Right hindlimb (tissue), 1 donor: ENCODE results near the gene PDE11A.
"Not testable (repeated sequence)": the region's sequence is repeated elsewhere in the genome, so short reads cannot be mapped to it uniquely, and the experiment has no call there.

Experiments
- DNase-seq: peaks from one replicate; pipeline ENCODE4 v3.0.0-alpha.2; 2018

Gene PDE11A

GRCh38 chr2:178074123-178075005, 1.8 kb upstream of the PDE11A start:
- no peak for DNase-seq

GRCh38 chr2:178072000-178072382, 586 bp downstream of the PDE11A start:
- no peak for DNase-seq

- no peak for DNase-seq
These were observed 1.8 kb downstream of the PDE11A start for GRCh38 chr2:178070824-178071223.

- DNase-seq: no peak
These were observed 3.0 kb downstream of the PDE11A start for GRCh38 chr2:178069551-178069950.

- DNase-seq: no peak
These were observed 3.6 kb downstream of the PDE11A start for GRCh38 chr2:178068823-178069454.

- no peak for DNase-seq
These were observed 5.5 kb downstream of the PDE11A start for GRCh38 chr2:178066890-178067669.

- DNase-seq: no peak
These were observed 6.3 kb downstream of the PDE11A start for GRCh38 chr2:178066324-178066723.

GRCh38 chr2:178059681-178060080, 12.9 kb downstream of the PDE11A start:
- DNase-seq: no peak

GRCh38 chr2:178059111-178059510, 13.5 kb downstream of the PDE11A start:
- DNase-seq: no peak

GRCh38 chr2:178057179-178057680, 15.3 kb downstream of the PDE11A start:
- DNase-seq: no peak

GRCh38 chr2:178056345-178056744, 16.2 kb downstream of the PDE11A start:
- no peak for DNase-seq

- DNase-seq: not testable (repeated sequence)
These were observed 21.3 kb downstream of the PDE11A start for GRCh38 chr2:178051257-178051656.

GRCh38 chr2:178047391-178047790, 25.2 kb downstream of the PDE11A start:
- no peak for DNase-seq

GRCh38 chr2:178044836-178045235, 27.7 kb downstream of the PDE11A start:
- no peak for DNase-seq

- DNase-seq: no peak
These were observed 29.3 kb downstream of the PDE11A start for GRCh38 chr2:178043266-178043665.

- DNase-seq: not testable (repeated sequence)
These were observed 39.0 kb downstream of the PDE11A start for GRCh38 chr2:178033583-178033982.

- DNase-seq: no peak
These were observed 43.2 kb downstream of the PDE11A start for GRCh38 chr2:178029342-178029741.

- no peak for DNase-seq
These were observed 46.9 kb downstream of the PDE11A start for GRCh38 chr2:178025551-178026185.

- no peak for DNase-seq
These were observed 54.4 kb downstream of the PDE11A start for GRCh38 chr2:178018141-178018540.

GRCh38 chr2:178016612-178017011, 56.0 kb downstream of the PDE11A start:
- DNase-seq: no peak

GRCh38 chr2:178012639-178013038, 59.9 kb downstream of the PDE11A start:
- DNase-seq: no peak

GRCh38 chr2:178009813-178010212, 62.8 kb downstream of the PDE11A start:
- DNase-seq: no peak
